ENCODE measurements around the gene SZT2. TPM values are rescaled to one million over a fixed set of nuclear protein-coding genes. Genes with fewer than 3 reads are reported as not detected.
A peak's percentile ranks its signal among the peaks of the same experiment; 100 is the strongest.

Gene SZT2
- total and polyA plus RNA-seq, 2 of the 13 experiments (the other 11 are each of a cell fraction or from before 2014, with no cell fraction given), result 8.0 to 8.8 TPM

DNA sequence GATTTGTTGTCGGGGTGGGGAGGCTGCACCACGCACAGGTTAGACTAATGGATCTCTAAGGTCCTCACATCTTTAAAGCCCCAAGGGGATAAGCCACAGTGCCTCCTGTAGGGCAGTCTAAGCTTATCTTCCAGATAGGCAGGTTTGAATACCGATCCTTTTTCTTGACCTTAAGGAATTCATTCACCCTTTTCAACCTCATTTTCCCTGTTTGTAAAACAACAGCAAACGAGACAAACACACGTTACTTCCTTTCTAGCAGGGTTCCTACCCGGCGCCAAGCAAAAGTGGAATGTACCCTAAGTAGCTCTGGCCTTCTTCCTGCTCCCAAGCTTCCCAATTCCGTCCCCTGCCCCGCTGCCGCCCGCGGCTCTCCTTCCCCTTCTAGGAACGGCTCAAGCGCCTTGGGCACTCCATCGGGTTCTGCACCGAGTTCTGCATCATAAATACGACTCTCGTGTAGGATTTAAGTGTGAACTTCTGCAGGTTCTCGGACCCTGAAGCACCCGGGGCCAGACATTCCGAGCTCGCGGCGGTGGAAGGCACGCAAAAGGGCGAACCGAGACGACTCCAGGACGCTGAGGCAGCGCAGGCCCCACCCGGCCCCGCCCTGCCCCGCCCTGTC lies 31.5 kb upstream of the SZT2 start (continued):
- TF ChIP-seq, protein P1, sequence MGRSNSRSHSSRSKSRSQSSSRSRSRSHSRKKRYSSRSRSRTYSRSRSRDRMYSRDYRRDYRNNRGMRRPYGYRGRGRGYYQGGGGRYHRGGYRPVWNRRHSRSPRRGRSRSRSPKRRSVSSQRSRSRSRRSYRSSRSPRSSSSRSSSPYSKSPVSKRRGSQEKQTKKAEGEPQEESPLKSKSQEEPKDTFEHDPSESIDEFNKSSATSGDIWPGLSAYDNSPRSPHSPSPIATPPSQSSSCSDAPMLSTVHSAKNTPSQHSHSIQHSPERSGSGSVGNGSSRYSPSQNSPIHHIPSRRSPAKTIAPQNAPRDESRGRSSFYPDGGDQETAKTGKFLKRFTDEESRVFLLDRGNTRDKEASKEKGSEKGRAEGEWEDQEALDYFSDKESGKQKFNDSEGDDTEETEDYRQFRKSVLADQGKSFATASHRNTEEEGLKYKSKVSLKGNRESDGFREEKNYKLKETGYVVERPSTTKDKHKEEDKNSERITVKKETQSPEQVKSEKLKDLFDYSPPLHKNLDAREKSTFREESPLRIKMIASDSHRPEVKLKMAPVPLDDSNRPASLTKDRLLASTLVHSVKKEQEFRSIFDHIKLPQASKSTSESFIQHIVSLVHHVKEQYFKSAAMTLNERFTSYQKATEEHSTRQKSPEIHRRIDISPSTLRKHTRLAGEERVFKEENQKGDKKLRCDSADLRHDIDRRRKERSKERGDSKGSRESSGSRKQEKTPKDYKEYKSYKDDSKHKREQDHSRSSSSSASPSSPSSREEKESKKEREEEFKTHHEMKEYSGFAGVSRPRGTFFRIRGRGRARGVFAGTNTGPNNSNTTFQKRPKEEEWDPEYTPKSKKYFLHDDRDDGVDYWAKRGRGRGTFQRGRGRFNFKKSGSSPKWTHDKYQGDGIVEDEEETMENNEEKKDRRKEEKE (IDR thresholded peaks at IDR 0.05), result no peak
- no peak for TF ChIP-seq FOSL1 (CRISPR knock-in tag; IDR thresholded peaks at IDR 0.05; ENCODE audit: borderline replicate concordance)
- TF ChIP-seq, protein P2, sequence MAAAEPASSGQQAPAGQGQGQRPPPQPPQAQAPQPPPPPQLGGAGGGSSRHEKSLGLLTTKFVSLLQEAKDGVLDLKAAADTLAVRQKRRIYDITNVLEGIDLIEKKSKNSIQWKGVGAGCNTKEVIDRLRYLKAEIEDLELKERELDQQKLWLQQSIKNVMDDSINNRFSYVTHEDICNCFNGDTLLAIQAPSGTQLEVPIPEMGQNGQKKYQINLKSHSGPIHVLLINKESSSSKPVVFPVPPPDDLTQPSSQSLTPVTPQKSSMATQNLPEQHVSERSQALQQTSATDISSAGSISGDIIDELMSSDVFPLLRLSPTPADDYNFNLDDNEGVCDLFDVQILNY (CRISPR knock-in tag; conservative IDR thresholded peaks at IDR 0.05), result no peak
- no peak for TF ChIP-seq RFXAP (CRISPR knock-in tag; IDR thresholded peaks at IDR 0.05; ENCODE audit: borderline replicate concordance)
- TF ChIP-seq BRCA1 (CRISPR knock-in tag; IDR thresholded peaks at IDR 0.05), result no peak
- no peak for TF ChIP-seq CC2D1A (CRISPR knock-in tag; IDR thresholded peaks at IDR 0.05)
- TF ChIP-seq, protein P3, sequence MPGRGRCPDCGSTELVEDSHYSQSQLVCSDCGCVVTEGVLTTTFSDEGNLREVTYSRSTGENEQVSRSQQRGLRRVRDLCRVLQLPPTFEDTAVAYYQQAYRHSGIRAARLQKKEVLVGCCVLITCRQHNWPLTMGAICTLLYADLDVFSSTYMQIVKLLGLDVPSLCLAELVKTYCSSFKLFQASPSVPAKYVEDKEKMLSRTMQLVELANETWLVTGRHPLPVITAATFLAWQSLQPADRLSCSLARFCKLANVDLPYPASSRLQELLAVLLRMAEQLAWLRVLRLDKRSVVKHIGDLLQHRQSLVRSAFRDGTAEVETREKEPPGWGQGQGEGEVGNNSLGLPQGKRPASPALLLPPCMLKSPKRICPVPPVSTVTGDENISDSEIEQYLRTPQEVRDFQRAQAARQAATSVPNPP (CRISPR knock-in tag; IDR thresholded peaks at IDR 0.05), result no peak
- no peak for TF ChIP-seq SSRP1 (CRISPR knock-in tag; IDR thresholded peaks at IDR 0.05)
- no peak for TF ChIP-seq ZNF260 (CRISPR knock-in tag; IDR thresholded peaks at IDR 0.05; ENCODE audit: borderline replicate concordance, low read depth)
- no peak for TF ChIP-seq RBM39 (IDR thresholded peaks at IDR 0.05; ENCODE audit: low read depth, low read length, poor library complexity, severe bottlenecking)
- TF ChIP-seq, protein P4, sequence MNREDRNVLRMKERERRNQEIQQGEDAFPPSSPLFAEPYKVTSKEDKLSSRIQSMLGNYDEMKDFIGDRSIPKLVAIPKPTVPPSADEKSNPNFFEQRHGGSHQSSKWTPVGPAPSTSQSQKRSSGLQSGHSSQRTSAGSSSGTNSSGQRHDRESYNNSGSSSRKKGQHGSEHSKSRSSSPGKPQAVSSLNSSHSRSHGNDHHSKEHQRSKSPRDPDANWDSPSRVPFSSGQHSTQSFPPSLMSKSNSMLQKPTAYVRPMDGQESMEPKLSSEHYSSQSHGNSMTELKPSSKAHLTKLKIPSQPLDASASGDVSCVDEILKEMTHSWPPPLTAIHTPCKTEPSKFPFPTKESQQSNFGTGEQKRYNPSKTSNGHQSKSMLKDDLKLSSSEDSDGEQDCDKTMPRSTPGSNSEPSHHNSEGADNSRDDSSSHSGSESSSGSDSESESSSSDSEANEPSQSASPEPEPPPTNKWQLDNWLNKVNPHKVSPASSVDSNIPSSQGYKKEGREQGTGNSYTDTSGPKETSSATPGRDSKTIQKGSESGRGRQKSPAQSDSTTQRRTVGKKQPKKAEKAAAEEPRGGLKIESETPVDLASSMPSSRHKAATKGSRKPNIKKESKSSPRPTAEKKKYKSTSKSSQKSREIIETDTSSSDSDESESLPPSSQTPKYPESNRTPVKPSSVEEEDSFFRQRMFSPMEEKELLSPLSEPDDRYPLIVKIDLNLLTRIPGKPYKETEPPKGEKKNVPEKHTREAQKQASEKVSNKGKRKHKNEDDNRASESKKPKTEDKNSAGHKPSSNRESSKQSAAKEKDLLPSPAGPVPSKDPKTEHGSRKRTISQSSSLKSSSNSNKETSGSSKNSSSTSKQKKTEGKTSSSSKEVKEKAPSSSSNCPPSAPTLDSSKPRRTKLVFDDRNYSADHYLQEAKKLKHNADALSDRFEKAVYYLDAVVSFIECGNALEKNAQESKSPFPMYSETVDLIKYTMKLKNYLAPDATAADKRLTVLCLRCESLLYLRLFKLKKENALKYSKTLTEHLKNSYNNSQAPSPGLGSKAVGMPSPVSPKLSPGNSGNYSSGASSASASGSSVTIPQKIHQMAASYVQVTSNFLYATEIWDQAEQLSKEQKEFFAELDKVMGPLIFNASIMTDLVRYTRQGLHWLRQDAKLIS (CRISPR knock-in tag; IDR thresholded peaks at IDR 0.05), result no peak
- peak; percentile 4; the same call in 1 of the 2 replicates for TF ChIP-seq SRY (CRISPR knock-in tag; IDR thresholded peaks at IDR 0.05)
- TF ChIP-seq, protein P5, sequence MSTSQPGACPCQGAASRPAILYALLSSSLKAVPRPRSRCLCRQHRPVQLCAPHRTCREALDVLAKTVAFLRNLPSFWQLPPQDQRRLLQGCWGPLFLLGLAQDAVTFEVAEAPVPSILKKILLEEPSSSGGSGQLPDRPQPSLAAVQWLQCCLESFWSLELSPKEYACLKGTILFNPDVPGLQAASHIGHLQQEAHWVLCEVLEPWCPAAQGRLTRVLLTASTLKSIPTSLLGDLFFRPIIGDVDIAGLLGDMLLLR (CRISPR knock-in tag; IDR thresholded peaks at IDR 0.05), result no peak
- TF ChIP-seq ZNF230 (CRISPR knock-in tag; IDR thresholded peaks at IDR 0.05), result no peak
- no peak for TF ChIP-seq ZFP1 (CRISPR knock-in tag; IDR thresholded peaks at IDR 0.05)
- TF ChIP-seq ZBTB20 (CRISPR knock-in tag; IDR thresholded peaks at IDR 0.05; ENCODE audit: borderline replicate concordance, low read depth), result no peak
- no peak for TF ChIP-seq HMG20A (CRISPR knock-in tag; IDR thresholded peaks at IDR 0.05; ENCODE audit: borderline replicate concordance)
- no peak for TF ChIP-seq ZNF75D (CRISPR knock-in tag; IDR thresholded peaks at IDR 0.05; ENCODE audit: borderline replicate concordance)
- TF ChIP-seq GTF2F1 (IDR thresholded peaks at IDR 0.05; ENCODE audit: low read length), result no peak
- TF ChIP-seq, protein P6, sequence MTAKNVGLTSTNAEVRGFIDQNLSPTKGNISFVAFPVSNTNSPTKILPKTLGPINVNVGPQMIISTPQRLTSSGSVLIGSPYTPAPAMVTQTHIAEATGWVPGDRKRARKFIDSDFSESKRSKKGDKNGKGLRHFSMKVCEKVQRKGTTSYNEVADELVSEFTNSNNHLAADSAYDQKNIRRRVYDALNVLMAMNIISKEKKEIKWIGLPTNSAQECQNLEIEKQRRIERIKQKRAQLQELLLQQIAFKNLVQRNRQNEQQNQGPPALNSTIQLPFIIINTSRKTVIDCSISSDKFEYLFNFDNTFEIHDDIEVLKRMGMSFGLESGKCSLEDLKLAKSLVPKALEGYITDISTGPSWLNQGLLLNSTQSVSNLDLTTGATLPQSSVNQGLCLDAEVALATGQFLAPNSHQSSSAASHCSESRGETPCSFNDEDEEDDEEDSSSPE (CRISPR knock-in tag; IDR thresholded peaks at IDR 0.05), result no peak
